PC-9 (cell line): ENCODE results near the gene TMEM187. TPM values are rescaled to one million over a fixed set of nuclear protein-coding genes. Genes with fewer than 3 reads are reported as not detected.
A peak's percentile ranks its signal among the peaks of the same experiment; 100 is the strongest.

Experiments
- BruUV-seq: library from RNA; stranded (reverse); fragments of 400-500 nt; replicated peaks from 2 replicates; lab custom pipeline; 2021; lab: Mats Ljungman, UMichigan
- CTCF ChIA-PET: fragments of 300-600 bp; sonication (Branson Sonifier 250); formaldehyde crosslinking; loops from one replicate; lab custom pipeline; 2022; ENCODE audit warnings: antibody characterized with exemption; lab: Charles Lee
- POLR2A ChIA-PET: fragments of 300-600 bp; sonication (Branson Sonifier 250); formaldehyde crosslinking; loops from one replicate; lab custom pipeline; 2022; ENCODE audit warnings: antibody characterized with exemption; ENCODE audit not compliant: unreplicated experiment; lab: Charles Lee
- DNase-seq, 2 experiments: peaks; one replicate each; pipeline versions ENCODE4 v3.0.0 to v3.0.0-alpha.2; 2015 to 2022; ENCODE audit warnings: mixed read lengths in 1 of 2
- H2AFZ ChIP-seq: fragments of 200-600 bp; sonication (generic); 2 replicates; pipeline ENCODE4 v1.8.1; 2017; ENCODE audit warnings: antibody characterized with exemption
- H3F3A ChIP-seq: fragments of 200-600 bp; sonication (generic); 2 replicates; pipeline ENCODE4 v1.8.1; 2017; ENCODE audit warnings: antibody characterized with exemption, mild to moderate bottlenecking, low read depth; ENCODE audit not compliant: insufficient read depth
- H3K27ac ChIP-seq: fragments of 200-600 bp; sonication (generic); 2 replicates; pipeline ENCODE4 v1.6.1; 2016; ENCODE audit warnings: mixed run types
- H3K27me3 ChIP-seq: fragments of 200-600 bp; sonication (generic); 2 replicates; pipeline ENCODE4 v1.6.1; 2016; ENCODE audit warnings: low read depth, mixed run types; ENCODE audit not compliant: insufficient read depth
- H3K36me3 ChIP-seq: fragments of 200-600 bp; sonication (generic); 2 replicates; pipeline ENCODE4 v1.6.1; 2016; ENCODE audit warnings: low read depth, mixed run types
- H3K4me1 ChIP-seq: fragments of 200-600 bp; sonication (generic); replicated peaks from 2 replicates; pipeline ENCODE4 v1.6.1; 2016; ENCODE audit warnings: mixed run types; ENCODE audit not compliant: insufficient read depth
- H3K4me2 ChIP-seq: fragments of 200-600 bp; sonication (generic); 2 replicates; pipeline ENCODE4 v1.6.1; 2017; ENCODE audit warnings: mixed run types
- H3K4me3 ChIP-seq: fragments of 200-600 bp; sonication (generic); 2 replicates; pipeline ENCODE4 v1.6.1; 2016; ENCODE audit warnings: mixed run types
- H3K79me2 ChIP-seq: fragments of 200-600 bp; sonication (generic); 2 replicates; pipeline ENCODE4 v1.6.1; 2017; ENCODE audit warnings: low read depth, mixed run types
- H3K9me2 ChIP-seq: fragments of 200-600 bp; sonication (generic); 2 replicates; pipeline ENCODE4 v1.8.1; 2017; ENCODE audit warnings: mild to moderate bottlenecking; ENCODE audit not compliant: insufficient read depth
- H3K9me3 ChIP-seq: fragments of 200-600 bp; sonication (generic); 2 replicates; pipeline ENCODE4 v1.8.1; 2016; ENCODE audit warnings: low read depth; ENCODE audit not compliant: insufficient read depth
- H4K20me1 ChIP-seq: fragments of 200-600 bp; sonication (generic); 2 replicates; pipeline ENCODE4 v1.8.1; 2017; ENCODE audit not compliant: insufficient read depth
- CTCF ChIP-seq: fragments of 200-600 bp; sonication (generic); conservative IDR thresholded peaks from 2 replicates; pipeline ENCODE4 v1.6.1; 2017; ENCODE audit warnings: mixed run types, antibody characterized with exemption, mild to moderate bottlenecking, moderate library complexity
- EZH2 ChIP-seq: fragments of 200-600 bp; sonication (generic); IDR thresholded peaks from 2 replicates; pipeline ENCODE4 v1.8.0; 2017; ENCODE audit warnings: antibody characterized with exemption, low read depth
- intact Hi-C: fragments of 100-400 bp; cut with micrococcal nuclease; formaldehyde crosslinking; loops from one replicate; pipeline ENCODE4 v1.10.0; 2022; ENCODE audit not compliant: unreplicated experiment
- total RNA-seq: library from RNA; stranded (reverse); gene quantifications from 2 replicates; pipeline ENCODE4 v1.2.3, GENCODE V29; 2021

The TMEM187 gene
- total RNA-seq, 1 experiment from 2014 or later, result 20.1 TPM

GRCh38 chrX:154013001-154013421 lies 40.5 kb downstream of the TMEM187 start:
- H3K27ac ChIP-seq, result no peak overlapping the region
- H3K9me2 ChIP-seq, result no peaks in the 10 kb centered on the region
- no peak overlapping the region for H3K4me3 ChIP-seq
- H3K36me3 ChIP-seq, result no peaks in the 10 kb centered on the region
- no peak for DNase-seq
- H2AFZ ChIP-seq, result no peak overlapping the region
- POLR2A ChIA-PET, result interaction anchor here (0.5 to 0.7 kb wide), 2 partner anchors 19 to 352 kb away, joined by 3 to 10 read pairs; no protein-coding TSS in a partner anchor
- H3K4me1 ChIP-seq, result no peaks in the 10 kb centered on the region
- no peaks in the 10 kb centered on the region for H3F3A ChIP-seq
- TF ChIP-seq CTCF, result no peak
- no peak for TF ChIP-seq EZH2
- no peaks in the 10 kb centered on the region for H3K27me3 ChIP-seq
- intact Hi-C loops, result no loop called here
- BruUV-seq, result no TSS peak
- H3K79me2 ChIP-seq, result peaks cover 14% of the 10 kb centered on the region
- no peaks in the 10 kb centered on the region for H4K20me1 ChIP-seq
- no peaks in the 10 kb centered on the region for H3K9me3 ChIP-seq
- CTCF ChIA-PET, result interaction anchor here (0.5 to 1.1 kb wide), 2 partner anchors 9 to 124 kb away, joined by 3 to 4 read pairs; no protein-coding TSS in a partner anchor
- H3K4me2 ChIP-seq, result no peak overlapping the region

DNA sequence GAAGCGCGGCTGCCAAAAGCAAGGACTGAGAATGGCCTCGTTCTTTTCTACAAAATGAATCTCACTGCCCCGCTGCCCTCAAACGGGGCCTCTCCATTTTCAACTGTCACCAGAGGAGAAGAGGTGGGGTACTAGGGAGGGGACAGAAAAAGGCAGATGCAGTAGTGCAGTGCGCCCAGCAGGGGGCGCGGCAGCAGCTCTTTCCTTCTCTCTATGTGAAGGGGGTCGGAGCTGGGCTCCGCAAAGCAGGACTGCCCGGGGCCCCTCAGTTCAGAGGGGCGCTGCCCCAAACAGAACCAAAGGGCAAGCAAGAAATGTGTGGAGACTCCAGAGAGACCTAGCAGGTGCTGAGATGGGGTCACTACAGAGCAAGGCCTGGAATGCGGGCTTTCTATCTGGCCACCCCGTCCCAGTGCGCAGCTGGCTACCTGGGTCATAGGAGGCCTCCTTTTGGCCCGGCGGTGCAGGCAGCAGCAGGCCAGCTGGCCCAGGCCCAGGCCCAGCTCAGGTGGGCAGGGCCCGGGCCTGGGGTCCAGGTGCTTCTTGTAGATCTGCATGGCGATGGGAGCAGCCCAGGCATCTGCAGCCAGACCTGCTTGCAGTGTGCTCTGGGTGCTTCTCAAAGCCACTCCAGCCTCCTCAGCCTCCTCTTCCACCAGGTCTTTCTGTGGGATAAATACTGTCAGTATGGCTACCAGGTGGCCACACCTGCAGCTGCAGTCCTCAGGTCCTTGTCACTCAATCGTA lies 41.2 kb downstream of the TMEM187 start:
- DNase-seq, result peak in 1 of 2 experiments; percentile 50
- Histone ChIP-seq H3K27me3 (no peaks in the 10 kb centered on the region), H3K4me1 (no peaks in the 10 kb centered on the region), H3K4me3 (no peak overlapping the region), H3K4me2 (no peak overlapping the region), H2AFZ (no peak overlapping the region), H3K9me2 (no peaks in the 10 kb centered on the region), H4K20me1 (no peaks in the 10 kb centered on the region), H3K79me2 (peaks cover 22% of the 10 kb centered on the region), H3K27ac (no peak overlapping the region), H3F3A (no peaks in the 10 kb centered on the region), H3K36me3 (no peaks in the 10 kb centered on the region), H3K9me3 (no peaks in the 10 kb centered on the region)
- TF ChIP-seq EZH2 (no peak), CTCF (peak; percentile 93)
- BruUV-seq, result no TSS peak
- POLR2A ChIA-PET, result interaction anchor here (0.5 to 0.7 kb wide), 2 partner anchors 20 to 351 kb away, joined by 3 to 10 read pairs; no protein-coding TSS in a partner anchor
- CTCF ChIA-PET, result interaction anchor here (0.6 to 1.1 kb wide), 3 partner anchors 8 to 79 kb away, joined by 4 to 7 read pairs (median 4); no protein-coding TSS in a partner anchor
- intact Hi-C loops, result no loop called here

GRCh38 chrX:154014429-154015380 lies 42.2 kb downstream of the TMEM187 start:
- Histone ChIP-seq H3K4me3 (no peak overlapping the region), H3F3A (no peaks in the 10 kb centered on the region), H4K20me1 (no peaks in the 10 kb centered on the region), H3K4me1 (no peaks in the 10 kb centered on the region), H3K27ac (no peak overlapping the region), H3K9me3 (no peaks in the 10 kb centered on the region), H2AFZ (no peak overlapping the region), H3K9me2 (no peaks in the 10 kb centered on the region), H3K79me2 (peaks cover 29% of the 10 kb centered on the region), H3K4me2 (no peak overlapping the region), H3K27me3 (no peaks in the 10 kb centered on the region), H3K36me3 (no peaks in the 10 kb centered on the region)
- no peak for DNase-seq
- ChIA-PET CTCF (interaction anchor here (0.6 to 1.0 kb wide), 2 partner anchors 69 to 78 kb away, joined by 4 to 7 read pairs; no protein-coding TSS in a partner anchor), POLR2A (no interaction called here)
- intact Hi-C loops, result no loop called here
- BruUV-seq, result no TSS peak
- TF ChIP-seq EZH2 (no peak), CTCF (no peak)
